Measurements from ENCODE around the gene GPR108. TPM values are rescaled to one million over a fixed set of nuclear protein-coding genes. Genes with fewer than 3 reads are reported as not detected.

The GPR108 gene
- total RNA-seq, 6 experiments from 2014 or later = 22.3 to 53.0 (median 41.3) TPM

- 60% methylated on average over 3 of the region's 44 CpGs for WGBS (ENCODE audit: insufficient coverage, low coverage, low lambda C conversion rate, missing lambda C conversion rate)
- intact Hi-C loops (cut with DNase I) = no loop called here
Measured at GRCh38 chr19:6707011-6707657, 30.2 kb downstream of the GPR108 start.

GRCh38 chr19:6706633-6706958 lies 30.8 kb downstream of the GPR108 start:
- Histone ChIP-seq H3K27me3 (no peaks in the 10 kb centered on the region), H3K36me3 (peaks cover 12 to 93% (median 59%) of the 10 kb centered on the region in 4 donors), H3K27ac (no peak overlapping the region), H3K4me3 (no peak overlapping the region), H3K9me3 (no peaks in the 10 kb centered on the region), H3K4me1 (peaks cover 0 to 14% (median 1%) of the 10 kb centered on the region in 4 donors)
- no peak for TF ChIP-seq CTCF (IDR thresholded peaks at IDR 0.05)
- TF ChIP-seq POLR2A (IDR thresholded peaks at IDR 0.05) = no peak
- intact Hi-C loops (cut with DNase I) = no loop called here
- ATAC-seq (peak; percentile 7 to 32 (median 22)), DNase-seq (no peak)
- 60% methylated on average over 3 of the region's 3 CpGs for WGBS (ENCODE audit: insufficient coverage, low coverage, low lambda C conversion rate, missing lambda C conversion rate)

More at GRCh38 chr19:6707011-6707657, 30.2 kb downstream of the GPR108 start:
- ATAC-seq (peak; percentile 18 to 39 (median 24)), DNase-seq (peak in 2 of 3 donors; percentile 54 to 59)
- Histone ChIP-seq H3K27ac (no peak overlapping the region), H3K36me3 (peaks cover 16 to 93% (median 58%) of the 10 kb centered on the region in 4 donors), H3K4me3 (no peak overlapping the region), H3K4me1 (peaks cover 0 to 20% (median 4%) of the 10 kb centered on the region in 4 donors), H3K27me3 (no peaks in the 10 kb centered on the region), H3K9me3 (no peaks in the 10 kb centered on the region)
- TF ChIP-seq POLR2A (IDR thresholded peaks at IDR 0.05) (no peak), CTCF (IDR thresholded peaks at IDR 0.05) (no peak)

GRCh38 chr19:6705931-6706632 lies 31.3 kb downstream of the GPR108 start:
- WGBS (ENCODE audit: insufficient coverage, low coverage, low lambda C conversion rate, missing lambda C conversion rate) = 66% methylated on average over 9 of the region's 11 CpGs
- Histone ChIP-seq H3K9me3 (no peaks in the 10 kb centered on the region), H3K27me3 (no peaks in the 10 kb centered on the region), H3K27ac (no peak overlapping the region), H3K4me3 (no peak overlapping the region), H3K4me1 (peaks cover 0 to 9% (median 0%) of the 10 kb centered on the region in 4 donors), H3K36me3 (peaks cover 12 to 93% (median 57%) of the 10 kb centered on the region in 4 donors)
- ATAC-seq = peak; percentile 2 to 35 (median 18)
- TF ChIP-seq POLR2A (IDR thresholded peaks at IDR 0.05) = no peak
- no peak for TF ChIP-seq CTCF (IDR thresholded peaks at IDR 0.05)
- intact Hi-C loops (cut with DNase I) = no loop called here
- peak in 2 of 3 donors; percentile 22 to 57 for DNase-seq

- Histone ChIP-seq H3K4me1 (peaks cover 0 to 25% (median 0%) of the 10 kb centered on the region in 4 donors), H3K36me3 (peaks cover 12 to 91% (median 55%) of the 10 kb centered on the region in 4 donors), H3K27ac (no peak overlapping the region), H3K27me3 (no peaks in the 10 kb centered on the region), H3K4me3 (no peak overlapping the region), H3K9me3 (no peaks in the 10 kb centered on the region)
- intact Hi-C loops (cut with DNase I) = no loop called here
- DNase-seq (peak in 1 of 3 donors; percentile 38), ATAC-seq (peak; percentile 20 to 52 (median 47))
- TF ChIP-seq POLR2A (IDR thresholded peaks at IDR 0.05) (peak; percentile 41), CTCF (IDR thresholded peaks at IDR 0.05) (no peak)
- 41% methylated on average over 5 of the region's 8 CpGs for WGBS (ENCODE audit: insufficient coverage, low coverage, low lambda C conversion rate, missing lambda C conversion rate)
Measured at GRCh38 chr19:6700586-6701316, 36.6 kb downstream of the GPR108 start.
